ELR (cell line): ENCODE results near the gene WDR35.

Experiments used
- DNase-seq: peaks from one replicate; pipeline ENCODE4 v3.0.0-alpha.2; 2015; ENCODE audit warnings: low read depth

Gene WDR35

DNA sequence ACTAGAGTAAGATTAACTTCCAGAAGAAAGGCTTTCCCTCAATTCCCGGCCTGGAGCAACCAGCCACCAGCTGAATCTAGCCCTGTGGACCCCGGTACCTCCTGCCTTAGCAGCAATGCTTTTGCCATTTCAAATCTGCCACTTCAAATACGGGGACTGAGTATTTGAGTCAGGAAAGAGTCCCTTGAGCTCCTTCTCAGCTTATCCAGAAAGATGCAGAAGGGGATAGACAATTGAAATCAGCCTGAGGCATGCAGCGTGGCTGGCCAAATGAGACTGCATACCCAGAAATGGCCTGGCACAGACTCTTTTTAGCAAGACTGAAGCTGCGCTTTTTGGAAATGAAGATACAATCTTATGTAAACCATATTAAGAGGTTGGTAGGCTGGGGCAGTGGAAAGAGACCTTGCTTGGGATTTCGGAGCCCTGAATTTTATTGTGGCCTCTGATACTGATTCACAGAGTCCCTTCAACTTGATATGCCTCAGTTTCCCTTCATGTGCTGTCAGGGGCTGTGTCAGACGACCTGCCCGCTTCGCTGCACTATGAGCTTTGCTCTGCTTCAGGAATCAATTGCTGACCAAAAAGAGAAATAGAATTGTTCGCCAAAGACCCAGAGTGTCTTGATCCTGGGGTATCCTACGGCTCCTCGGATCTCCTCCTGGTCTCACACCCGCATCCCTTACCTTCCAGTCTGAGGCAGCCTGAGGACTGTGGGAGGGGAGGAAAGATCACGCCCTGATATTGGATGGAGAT is 21.5 kb upstream of the WDR35 start:
- DNase-seq = no peak

- DNase-seq = no peak
These were observed 18.8 kb upstream of the WDR35 start for GRCh38 chr2:20008703-20009102.

DNA sequence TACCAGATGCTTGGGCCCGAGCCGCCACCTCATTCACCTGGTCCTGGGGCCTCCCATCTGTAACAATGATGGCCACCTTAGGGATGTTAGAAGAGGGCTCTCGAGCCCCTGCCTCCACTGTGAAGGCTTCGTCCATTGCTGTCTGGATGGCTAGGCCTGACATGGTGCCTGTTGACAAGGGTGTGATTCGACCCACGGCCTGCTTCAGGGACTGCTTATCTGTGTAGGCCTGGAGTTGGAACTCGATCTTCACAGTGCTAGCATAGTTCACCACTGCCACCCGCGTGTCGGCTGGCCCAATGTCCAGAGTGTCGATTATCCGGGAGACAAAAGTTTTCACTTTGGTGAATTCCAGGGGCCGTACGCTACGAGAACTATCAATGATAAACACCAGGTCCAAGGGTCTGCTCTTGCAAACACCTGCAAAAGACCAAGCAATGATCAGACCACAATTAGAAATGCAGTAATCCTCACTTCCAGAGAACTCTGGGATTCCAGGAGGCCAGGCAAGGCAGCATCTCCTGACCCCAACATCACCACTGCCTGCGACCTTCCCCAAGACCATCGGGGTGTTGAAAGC is 16.1 kb upstream of the WDR35 start:
- DNase-seq = no peak

DNA sequence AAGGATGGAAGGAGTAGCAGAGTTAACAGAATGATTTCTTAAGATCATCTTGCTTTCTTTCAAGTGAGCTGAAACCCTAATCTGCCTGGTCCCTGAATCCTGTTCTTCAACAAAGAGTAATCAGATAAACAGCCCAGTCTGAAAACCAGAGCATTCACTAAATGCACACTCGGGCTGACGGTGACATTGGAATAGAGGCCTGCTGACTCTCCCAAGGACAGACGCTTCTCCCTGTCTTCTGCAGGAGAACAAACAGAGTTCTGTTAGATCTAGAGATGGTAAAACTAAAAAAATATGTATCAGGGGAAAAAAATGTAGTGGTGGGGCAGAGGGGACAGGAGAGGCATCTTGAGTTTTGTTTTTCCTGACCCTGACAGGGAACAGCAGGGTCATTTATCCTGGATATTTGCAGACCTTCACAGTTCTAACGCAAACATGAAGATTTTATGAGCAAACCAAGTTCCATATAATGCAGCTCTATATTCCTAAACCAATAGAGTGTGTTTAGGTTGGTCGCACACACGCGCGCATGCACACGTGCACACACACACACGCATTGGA is 15.2 kb upstream of the WDR35 start:
- no peak for DNase-seq

DNA sequence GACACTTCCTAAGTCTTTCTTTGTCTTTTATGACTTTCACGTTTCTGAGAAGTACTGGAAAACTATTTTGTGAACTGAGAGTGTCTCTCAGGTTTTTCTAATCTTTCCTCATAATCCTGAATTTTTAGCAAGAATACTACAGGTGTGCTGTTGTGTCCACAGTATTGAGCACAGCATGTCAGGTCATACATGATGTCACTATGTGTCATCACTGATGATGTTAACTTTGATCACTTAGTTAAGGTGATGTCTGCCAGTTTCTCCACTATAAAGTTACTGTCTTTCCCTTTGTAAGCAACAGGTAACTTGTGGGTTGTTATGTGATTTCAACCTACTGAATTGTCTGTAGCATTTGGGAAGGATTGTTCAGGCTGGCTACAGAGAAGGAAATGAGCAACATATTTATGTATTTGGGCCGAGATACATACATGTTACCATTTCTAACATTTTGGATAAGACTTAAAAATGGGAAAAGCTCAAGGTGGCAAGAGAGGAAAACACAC is 11.5 kb upstream of the WDR35 start:
- no peak for DNase-seq

GRCh38 chr2:19993731-19994130 is 3.8 kb upstream of the WDR35 start:
- no peak for DNase-seq

DNA sequence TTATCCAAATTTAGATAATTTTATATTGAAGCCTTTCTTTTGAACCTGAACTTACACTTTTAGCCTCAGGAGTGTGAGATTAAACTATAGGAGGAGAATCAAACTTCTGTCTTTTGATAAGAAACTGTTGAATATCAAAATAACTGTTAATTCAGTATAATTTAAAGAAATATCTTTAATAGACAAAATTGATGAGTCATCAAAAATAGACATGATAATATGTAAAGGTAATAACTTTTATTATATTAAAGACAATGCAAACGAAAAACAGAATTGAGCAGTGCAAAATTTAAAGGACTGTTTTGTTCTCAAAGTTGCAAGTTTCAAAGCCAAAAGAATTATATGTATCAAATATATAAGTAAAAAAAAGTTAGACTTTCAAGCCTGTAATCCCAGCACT is 2.0 kb upstream of the WDR35 start:
- no peak for DNase-seq

- peak; percentile 17 for DNase-seq
These were observed 467 bp upstream of the WDR35 start for GRCh38 chr2:19990416-19990728.

GRCh38 chr2:19989342-19989666 is 601 bp downstream of the WDR35 start:
- DNase-seq = no peak

GRCh38 chr2:19988600-19988999 is 1.3 kb downstream of the WDR35 start:
- DNase-seq = peak; percentile 68

DNA sequence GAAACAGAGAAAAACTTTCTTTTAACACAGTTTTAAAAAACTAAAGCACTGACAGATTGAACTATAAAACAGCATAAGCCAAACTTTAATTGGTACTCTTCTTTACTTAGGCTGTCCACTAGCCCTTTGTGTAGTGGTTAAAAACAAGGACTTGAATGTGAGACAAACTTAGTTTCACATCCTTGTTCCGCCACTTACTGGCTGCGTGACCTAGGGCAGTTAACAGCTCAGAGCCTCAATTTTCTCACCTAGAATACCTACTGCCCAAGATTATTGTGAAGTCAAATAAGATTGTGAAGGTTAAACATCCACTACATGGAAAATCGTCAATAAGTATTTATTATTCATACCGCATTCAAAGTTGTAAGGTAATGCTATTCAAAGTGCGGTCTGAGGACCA is 2.0 kb downstream of the WDR35 start:
- no peak for DNase-seq

- DNase-seq = peak; percentile 45
These were observed 7.6 kb downstream of the WDR35 start for GRCh38 chr2:19982268-19982667.

GRCh38 chr2:19979932-19980331 is 10.0 kb downstream of the WDR35 start:
- peak; percentile 20 for DNase-seq

DNA sequence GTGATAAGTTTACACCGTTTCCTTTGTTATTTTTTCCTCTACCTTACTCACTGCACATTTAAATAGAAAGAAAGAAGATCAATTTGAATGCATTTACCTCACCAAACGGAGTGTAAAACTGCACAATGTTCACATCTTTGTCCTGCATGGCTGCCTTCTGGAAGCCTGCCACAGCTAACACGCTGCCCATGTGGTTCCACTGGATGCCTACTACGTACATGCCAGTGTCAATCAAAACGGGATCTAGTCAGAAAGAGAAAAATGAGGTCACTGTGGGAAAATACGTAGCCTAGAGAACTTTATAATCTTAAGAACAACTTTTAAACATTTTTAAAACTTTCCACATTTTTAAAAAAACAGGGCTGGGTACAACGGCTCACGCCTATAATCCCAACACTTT is 16.4 kb downstream of the WDR35 start:
- no peak for DNase-seq

- DNase-seq = no peak
These were observed 18.2 kb downstream of the WDR35 start for GRCh38 chr2:19971691-19972090.

DNA sequence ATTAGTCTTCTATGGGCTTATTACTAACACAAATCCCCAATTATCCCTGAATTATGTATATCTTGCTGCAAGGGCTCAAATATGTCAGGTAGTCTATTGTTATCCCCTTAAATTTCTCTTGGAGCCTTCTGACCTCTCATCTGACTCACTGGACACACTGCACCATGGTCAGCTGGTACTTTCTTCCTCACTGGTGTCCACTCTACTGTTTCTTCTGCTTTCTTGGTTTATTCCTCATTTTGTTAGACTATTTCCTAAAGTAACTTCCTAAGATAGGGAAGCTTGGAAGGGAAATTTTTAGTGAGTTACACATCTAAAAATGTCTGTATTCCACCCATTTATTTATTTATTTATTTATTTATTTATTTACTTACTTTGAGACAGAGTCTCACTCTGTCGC is 26.5 kb downstream of the WDR35 start:
- DNase-seq = no peak

- peak; percentile 82 for DNase-seq
These were observed 34.1 kb downstream of the WDR35 start for GRCh38 chr2:19955544-19956422.

DNA sequence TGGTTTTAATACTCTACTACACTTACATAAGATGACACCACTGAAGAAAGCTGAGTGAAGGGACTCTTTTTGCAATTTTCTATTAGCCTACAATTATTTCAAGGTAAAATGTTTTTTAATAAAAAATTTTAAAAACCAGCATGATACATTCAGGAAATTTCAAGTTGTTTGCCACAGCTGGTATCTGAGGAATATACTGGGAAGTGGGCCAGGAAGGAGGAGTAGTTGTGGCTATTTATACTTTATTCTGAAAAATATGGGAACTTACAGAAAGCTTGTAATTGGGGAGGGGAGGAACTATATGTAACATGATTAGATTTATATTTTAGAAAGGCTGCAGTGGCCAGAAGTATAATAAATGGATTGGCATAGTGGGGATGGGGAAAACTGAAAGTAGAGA is 40.8 kb downstream of the WDR35 start:
- DNase-seq = no peak

- DNase-seq = peak; percentile 25
These were observed 42.5 kb downstream of the WDR35 start for GRCh38 chr2:19947184-19947940.

- no peak for DNase-seq
These were observed 45.6 kb downstream of the WDR35 start for GRCh38 chr2:19944205-19944845.

- DNase-seq = no peak
These were observed 46.7 kb downstream of the WDR35 start for GRCh38 chr2:19943189-19943588.

- no peak for DNase-seq
These were observed 47.7 kb downstream of the WDR35 start for GRCh38 chr2:19942199-19942598.
